K562 (cell line): Measurements from ENCODE around the gene SLC46A3. TPM values are rescaled to one million over a fixed set of nuclear protein-coding genes. Genes with fewer than 3 reads are reported as not detected.

Experiments
- BHLHE40 ChIP-seq: IDR thresholded peaks from 2 replicates; pipeline ENCODE4 v1.6.1; 2011; ENCODE audit warnings: low read length, improper control_type of control experiment
- BRD9 ChIP-seq: fragments of 450-650 bp; IDR thresholded peaks from 2 replicates; pipeline ENCODE4 v1.6.1; 2018; ENCODE audit warnings: low read depth; ENCODE audit not compliant: partially characterized antibody
- DIDO1 ChIP-seq: fragments of 450-650 bp; IDR thresholded peaks from 2 replicates; pipeline ENCODE4 v1.6.1; 2016; ENCODE audit warnings: low read depth, missing biosample characterization, missing genetic modification characterization
- GABPA ChIP-seq: fragments of 200-800 bp; sonication (Bioruptor generic); conservative IDR thresholded peaks from 2 replicates; pipeline ENCODE4 v1.6.1; 2016; ENCODE audit warnings: low read depth, missing genetic modification characterization, missing compliant biosample characterization
- HOXB6 ChIP-seq: fragments of 250-450 bp; sonication (Bioruptor Pico); IDR thresholded peaks from 2 replicates; pipeline ENCODE4 v1.5.1; 2022; ENCODE audit warnings: mild to moderate bottlenecking, borderline replicate concordance
- PPARD ChIP-seq: fragments of 250-450 bp; sonication (Bioruptor Pico); IDR thresholded peaks from 2 replicates; pipeline ENCODE4 v1.8.0; 2022; ENCODE audit warnings: inconsistent platforms, mild to moderate bottlenecking, moderate library complexity
- RAD21 ChIP-seq, 2 experiments: fragments of 250-450 bp in 1 of 2; fragments of 450-650 bp in 1 of 2; sonication (Bioruptor Pico) in 1 of 2; formaldehyde crosslinking in 1 of 2; IDR thresholded peaks in 1 of 2; conservative IDR thresholded peaks in 1 of 2; 2 replicates each; pipeline versions ENCODE4 v1.4.0 to v1.8.0; 2020 to 2022; ENCODE audit warnings: mild to moderate bottlenecking in 2 of 2, moderate library complexity in 1 of 2
- REST ChIP-seq, 2 experiments: fragments of 450-650 bp; formaldehyde crosslinking in 1 of 2; IDR thresholded peaks; 2 replicates each; pipeline versions ENCODE4 v1.4.0 to v1.6.1; 2014 to 2020; ENCODE audit warnings: mild to moderate bottlenecking in 2 of 2, borderline replicate concordance in 1 of 2, low read depth in 1 of 2
- SETDB1 ChIP-seq: IDR thresholded peaks from one replicate; pipeline ENCODE4 v1.6.1; 2012; ENCODE audit warnings: low read length, control low read depth, inconsistent platforms
- SPI1 ChIP-seq: IDR thresholded peaks from 2 replicates; pipeline ENCODE4 v1.6.1; 2011; ENCODE audit warnings: low read depth, low read length, control low read depth, borderline replicate concordance
- TCF7L2 ChIP-seq: fragments of 150-350 bp; IDR thresholded peaks from 2 replicates; pipeline ENCODE4 v1.6.1; 2016; ENCODE audit warnings: low read depth, mild to moderate bottlenecking, low read length, moderate library complexity
- TRIM28 ChIP-seq: fragments of 450-650 bp; IDR thresholded peaks from 2 replicates; pipeline ENCODE4 v1.6.1; 2017
- ZBTB7A ChIP-seq: IDR thresholded peaks from 2 replicates; pipeline ENCODE4 v1.6.1; 2011; ENCODE audit warnings: low read depth, mild to moderate bottlenecking, low read length, moderate library complexity, borderline replicate concordance; ENCODE audit not compliant: control insufficient read depth
- ZNF445 ChIP-seq: fragments of 250-450 bp; sonication (Bioruptor Pico); IDR thresholded peaks from 2 replicates; pipeline ENCODE4 v1.4.0; 2020; ENCODE audit warnings: low read depth, mild to moderate bottlenecking, moderate library complexity
- ZNF778 ChIP-seq: fragments of 450-650 bp; formaldehyde crosslinking; IDR thresholded peaks from 2 replicates; pipeline ENCODE4 v1.4.0; 2020; ENCODE audit warnings: mild to moderate bottlenecking, moderate library complexity
- ZSCAN29 ChIP-seq: fragments of 450-650 bp; IDR thresholded peaks from 2 replicates; pipeline ENCODE4 v1.6.1; 2017
- polyA plus RNA-seq, 8 experiments: library from polyadenylated mRNA; depleted of rRNA in 4 of 8; stranded (reverse) in 5 of 8; unstranded in 3 of 8; fragments of >200 nt; fragmentation: Nextera tagmentation in 2 of 8; fragmentation: Illumina TruSeq in 1 of 8; extraction: Ambion mirVana in 2 of 8; extraction: Trizol in 1 of 8; gene quantifications; 2 replicates each; pipeline versions ENCODE4 v1.2.1 to v1.2.3, GENCODE V29; 2011 to 2014; ENCODE audit warnings: inconsistent platforms in 1 of 8, missing spikeins in 1 of 8
- total RNA-seq, 7 experiments: library from RNA; depleted of rRNA in 6 of 7; stranded (reverse); fragments of >200 nt in 6 of 7; fragmentation: Illumina TruSeq in 2 of 7; extraction: Trizol in 2 of 7; gene quantifications; 2 replicates each; pipeline versions ENCODE4 v1.2.1 to v1.2.3, GENCODE V29; 2011 to 2021; ENCODE audit warnings: low replicate concordance in 1 of 7
- TF ChIP-seq, protein P1 (sequence below), 2 experiments: IDR thresholded peaks in 1 of 2; conservative IDR thresholded peaks in 1 of 2; 2 replicates each; pipeline ENCODE4 v1.6.1; 2016; ENCODE audit warnings: low read depth in 2 of 2, mild to moderate bottlenecking in 1 of 2, missing compliant biosample characterization in 1 of 2, missing genetic modification characterization in 1 of 2, moderate library complexity in 1 of 2

Gene SLC46A3
- total and polyA plus RNA-seq, 9 of the 15 experiments (the other 6 are each of a cell fraction or from before 2014, with no cell fraction given) = 0.14 to 1.2 (median 0.51) TPM

GRCh38 chr13:28657784-28658538 is 60.8 kb downstream of the SLC46A3 start (continued):
- TF ChIP-seq REST (IDR thresholded peaks at IDR 0.05; ENCODE audit: borderline replicate concordance) (peak; percentile 27; the same call in 1 of the 2 replicates), REST (CRISPR knock-in tag; IDR thresholded peaks at IDR 0.05; ENCODE audit: low read depth) (no peak), SPI1 (peak; percentile 85), SETDB1 (no peak), ZNF445 (CRISPR knock-in tag) (no peak), ZSCAN29 (no peak), BRD9 (no peak), TCF7L2 (no peak), GABPA (no peak), ZBTB7A (no peak), DIDO1 (tag) (no peak), HOXB6 (no peak), RAD21 (CRISPR knock-in tag; conservative IDR thresholded peaks at IDR 0.05 in 1 of 2, IDR thresholded peaks at IDR 0.05 in 1 of 2) (peak; percentile 20 to 27; a peak in 2 of 4 replicates), PPARD (CRISPR knock-in tag) (no peak), BHLHE40 (no peak), ZNF778 (CRISPR knock-in tag) (no peak), TRIM28 (no peak)
- TF ChIP-seq, protein P1, sequence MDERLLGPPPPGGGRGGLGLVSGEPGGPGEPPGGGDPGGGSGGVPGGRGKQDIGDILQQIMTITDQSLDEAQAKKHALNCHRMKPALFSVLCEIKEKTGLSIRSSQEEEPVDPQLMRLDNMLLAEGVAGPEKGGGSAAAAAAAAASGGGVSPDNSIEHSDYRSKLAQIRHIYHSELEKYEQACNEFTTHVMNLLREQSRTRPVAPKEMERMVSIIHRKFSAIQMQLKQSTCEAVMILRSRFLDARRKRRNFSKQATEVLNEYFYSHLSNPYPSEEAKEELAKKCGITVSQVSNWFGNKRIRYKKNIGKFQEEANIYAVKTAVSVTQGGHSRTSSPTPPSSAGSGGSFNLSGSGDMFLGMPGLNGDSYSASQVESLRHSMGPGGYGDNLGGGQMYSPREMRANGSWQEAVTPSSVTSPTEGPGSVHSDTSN (CRISPR knock-in tag; IDR thresholded peaks at IDR 0.05; ENCODE audit: low read depth) = no peak; the same call in 1 of the 2 replicates
- TF ChIP-seq, protein P1 (tag; conservative IDR thresholded peaks at IDR 0.05; ENCODE audit: low read depth) = peak; percentile 43
